Brain microvascular endothelial cell (primary cell): ENCODE results near the gene KHDRBS2.

Experiments
- DNase-seq: peaks from one replicate; pipeline ENCODE4 v3.0.0-alpha.2; 2020
- H3K27ac ChIP-seq: fragments of 250-450 bp; sonication (Bioruptor Pico); 2 replicates; pipeline ENCODE4 v1.5.1; 2020; ENCODE audit warnings: mild to moderate bottlenecking, moderate library complexity
- H3K27me3 ChIP-seq: fragments of 250-450 bp; sonication (Bioruptor Pico); replicated peaks from 2 replicates; pipeline ENCODE4 v1.5.1; 2020; ENCODE audit warnings: mild to moderate bottlenecking
- H3K36me3 ChIP-seq: fragments of 250-450 bp; sonication (Bioruptor Pico); replicated peaks from 2 replicates; pipeline ENCODE4 v1.5.1; 2020; ENCODE audit warnings: mild to moderate bottlenecking
- H3K4me3 ChIP-seq: 2 replicates; pipeline ENCODE4 v1.5.1; 2011; ENCODE audit warnings: low read depth, mild to moderate bottlenecking, control low read depth, low read length, moderate library complexity
- CTCF ChIP-seq: IDR thresholded peaks from 2 replicates; pipeline ENCODE4 v1.5.1; 2011; ENCODE audit warnings: low read depth, mild to moderate bottlenecking, moderate library complexity, low read length, control low read depth, inconsistent platforms; ENCODE audit errors: missing control alignments
- in situ Hi-C: cut with HindIII; loops from 2 replicates; pipeline ENCODE4 v1.10.0; 2017; ENCODE audit warnings: low sequenced_read_pairs, low pct_ligation_motif_present

KHDRBS2 gene

GRCh38 chr6:62057300-62057699 is 228.7 kb downstream of the KHDRBS2 start:
- Histone ChIP-seq H3K4me3 (no peak overlapping the region), H3K36me3 (no peaks in the 10 kb centered on the region), H3K27me3 (no peaks in the 10 kb centered on the region), H3K27ac (no peak overlapping the region)
- DNase-seq: no peak
- in situ Hi-C loops: no loop called here
- no peak for TF ChIP-seq CTCF

DNA sequence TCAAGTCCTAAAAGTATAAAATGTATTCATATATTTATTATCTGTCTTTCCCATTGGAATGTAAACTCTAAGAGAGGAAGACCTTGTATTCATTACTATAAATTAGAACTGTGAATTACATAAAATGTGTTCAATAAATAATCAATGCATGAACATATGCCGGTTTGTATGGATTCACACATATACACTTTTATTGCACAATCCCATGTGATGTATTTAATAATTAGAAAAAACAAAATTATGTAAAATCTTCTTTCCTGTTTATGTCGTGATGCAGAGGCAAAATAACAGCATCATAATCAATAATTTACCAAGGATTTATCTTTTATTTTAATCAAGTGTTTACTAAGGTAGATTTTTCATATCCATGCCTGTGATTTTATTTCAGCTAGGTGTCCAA is 240.5 kb downstream of the KHDRBS2 start:
- in situ Hi-C loops: no loop called here
- no peak for TF ChIP-seq CTCF
- Histone ChIP-seq H3K4me3 (no peak overlapping the region), H3K36me3 (no peaks in the 10 kb centered on the region), H3K27ac (no peak overlapping the region), H3K27me3 (no peaks in the 10 kb centered on the region)
- no peak for DNase-seq

GRCh38 chr6:62043084-62043483 is 242.9 kb downstream of the KHDRBS2 start:
- no peak overlapping the region for H3K27ac ChIP-seq

GRCh38 chr6:62042429-62042828 is 243.6 kb downstream of the KHDRBS2 start:
- TF ChIP-seq CTCF: no peak
- Histone ChIP-seq H3K4me3 (no peak overlapping the region), H3K36me3 (no peaks in the 10 kb centered on the region), H3K27ac (no peak overlapping the region), H3K27me3 (no peaks in the 10 kb centered on the region)
- no peak for DNase-seq
- in situ Hi-C loops: no loop called here

More at GRCh38 chr6:62043084-62043483, 242.9 kb downstream of the KHDRBS2 start:
- TF ChIP-seq CTCF: no peak
- Histone ChIP-seq H3K36me3 (no peaks in the 10 kb centered on the region), H3K4me3 (no peak overlapping the region), H3K27me3 (no peaks in the 10 kb centered on the region)
- in situ Hi-C loops: no loop called here
- no peak for DNase-seq

- H3K4me3 ChIP-seq: no peak overlapping the region
- no peak for DNase-seq
- no peak overlapping the region for H3K27ac ChIP-seq
- H3K27me3 ChIP-seq: no peaks in the 10 kb centered on the region
- H3K36me3 ChIP-seq: no peaks in the 10 kb centered on the region
- in situ Hi-C loops: no loop called here
- no peak for TF ChIP-seq CTCF
Observed at GRCh38 chr6:62039605-62040004, 246.4 kb downstream of the KHDRBS2 start.

GRCh38 chr6:62037445-62037844 is 248.6 kb downstream of the KHDRBS2 start:
- no peak overlapping the region for H3K4me3 ChIP-seq
- DNase-seq: no peak
- no peak overlapping the region for H3K27ac ChIP-seq
- H3K36me3 ChIP-seq: no peaks in the 10 kb centered on the region
- in situ Hi-C loops: no loop called here
- TF ChIP-seq CTCF: no peak
- H3K27me3 ChIP-seq: no peaks in the 10 kb centered on the region
